ENCODE results near the gene ASPN. TPM values are rescaled to one million over a fixed set of nuclear protein-coding genes. Genes with fewer than 3 reads are reported as not detected.

Gene ASPN
- total RNA-seq, 1 donor: 1.1 TPM

GRCh38 chr9:92408747-92409478, 73.4 kb downstream of the ASPN start:
- Histone ChIP-seq H2AFZ (ENCODE audit: low read length) (no peak overlapping the region), H4K20me1 (ENCODE audit: insufficient read depth, low read length) (no peaks in the 10 kb centered on the region), H3K36me3 (ENCODE audit: insufficient read depth, low read length) (no peaks in the 10 kb centered on the region), H3K9me3 (ENCODE audit: low read depth, low read length) (no peaks in the 10 kb centered on the region), H3K4me3 (ENCODE audit: insufficient read depth, low read length) (no peak overlapping the region), H3K4me1 (ENCODE audit: insufficient read depth, low read length) (peaks cover 11% of the 10 kb centered on the region), H3K4me2 (ENCODE audit: insufficient read depth, low read length) (no peak overlapping the region), H3K79me2 (ENCODE audit: insufficient read depth, low read length) (no peaks in the 10 kb centered on the region), H3K27me3 (ENCODE audit: insufficient read depth, low read length) (no peaks in the 10 kb centered on the region), H3K27ac (ENCODE audit: low read depth, low read length) (no peak overlapping the region)
- no peak for DNase-seq (ENCODE audit: insufficient read length, low spot score, missing footprints)
- no peak for TF ChIP-seq CTCF (IDR thresholded peaks at IDR 0.05; ENCODE audit: extremely low read depth, low read depth, low read length)

GRCh38 chr9:92407818-92408217, 74.5 kb downstream of the ASPN start:
- no peaks in the 10 kb centered on the region for H3K36me3 ChIP-seq (ENCODE audit: insufficient read depth, low read length)
- DNase-seq (ENCODE audit: insufficient read length, low spot score, missing footprints): no peak
- H2AFZ ChIP-seq (ENCODE audit: low read length): no peak overlapping the region
- no peak overlapping the region for H3K27ac ChIP-seq (ENCODE audit: low read depth, low read length)
- no peak overlapping the region for H3K4me2 ChIP-seq (ENCODE audit: insufficient read depth, low read length)
- H3K4me1 ChIP-seq (ENCODE audit: insufficient read depth, low read length): peaks cover 11% of the 10 kb centered on the region
- TF ChIP-seq CTCF (IDR thresholded peaks at IDR 0.05; ENCODE audit: extremely low read depth, low read depth, low read length): no peak
- no peaks in the 10 kb centered on the region for H3K79me2 ChIP-seq (ENCODE audit: insufficient read depth, low read length)
- H4K20me1 ChIP-seq (ENCODE audit: insufficient read depth, low read length): no peaks in the 10 kb centered on the region
- no peaks in the 10 kb centered on the region for H3K9me3 ChIP-seq (ENCODE audit: low read depth, low read length)
- no peak overlapping the region for H3K4me3 ChIP-seq (ENCODE audit: insufficient read depth, low read length)
- no peaks in the 10 kb centered on the region for H3K27me3 ChIP-seq (ENCODE audit: insufficient read depth, low read length)

GRCh38 chr9:92406477-92406876, 75.8 kb downstream of the ASPN start:
- no peak for DNase-seq (ENCODE audit: insufficient read length, low spot score, missing footprints)
- no peak overlapping the region for H3K4me3 ChIP-seq (ENCODE audit: insufficient read depth, low read length)
- no peak overlapping the region for H3K27ac ChIP-seq (ENCODE audit: low read depth, low read length)
- H2AFZ ChIP-seq (ENCODE audit: low read length): peak overlapping the region; percentile 49
- peaks cover 11% of the 10 kb centered on the region for H3K4me1 ChIP-seq (ENCODE audit: insufficient read depth, low read length)
- no peaks in the 10 kb centered on the region for H3K36me3 ChIP-seq (ENCODE audit: insufficient read depth, low read length)
- H3K79me2 ChIP-seq (ENCODE audit: insufficient read depth, low read length): no peaks in the 10 kb centered on the region
- H3K27me3 ChIP-seq (ENCODE audit: insufficient read depth, low read length): no peaks in the 10 kb centered on the region
- H3K9me3 ChIP-seq (ENCODE audit: low read depth, low read length): no peaks in the 10 kb centered on the region
- peak overlapping the region; percentile 12 for H3K4me2 ChIP-seq (ENCODE audit: insufficient read depth, low read length)
- no peak for TF ChIP-seq CTCF (IDR thresholded peaks at IDR 0.05; ENCODE audit: extremely low read depth, low read depth, low read length)
- no peaks in the 10 kb centered on the region for H4K20me1 ChIP-seq (ENCODE audit: insufficient read depth, low read length)

Small RNA genes within 50 kb of the gene (small RNA-seq; reads per million reads assigned to genes)
- gene MIR4670: not detected

Other genes with a start within 250 kb of the ASPN start
- gene IARS1, start 188.8 kb downstream of the ASPN start, total RNA-seq: 491 and 529 TPM in 2 replicates
- gene NOL8, start 157.2 kb downstream of the ASPN start, total RNA-seq: 28.2 and 32.4 TPM in 2 replicates
- 4.7 and 5.4 TPM in 2 replicates for gene CENPP, start 156.6 kb downstream of the ASPN start, total RNA-seq
- 0.36 and 0.88 TPM in 2 replicates for gene OGN, start 77.9 kb downstream of the ASPN start, total RNA-seq
- gene OMD, start 58.0 kb downstream of the ASPN start, total RNA-seq: 0.36 and 1.5 TPM in 2 replicates
- 55.4 and 62.2 TPM in 2 replicates for gene ECM2, start 53.5 kb upstream of the ASPN start, total RNA-seq
- gene IPPK, start 187.6 kb upstream of the ASPN start, total RNA-seq: 7.7 and 9.4 TPM in 2 replicates